CD4-positive, alpha-beta memory T cell (primary cell): ENCODE results near the gene FUNDC1. TPM values are rescaled to one million over a fixed set of nuclear protein-coding genes. Genes with fewer than 3 reads are reported as not detected.

Source experiments
- CTCF ChIA-PET: fragments of 350-600 bp; sonication (Branson Sonifier 250); formaldehyde crosslinking; loops from one replicate; lab custom pipeline; 2021; ENCODE audit warnings: inconsistent platforms; ENCODE audit not compliant: partially characterized antibody; lab: Charles Lee
- POLR2A ChIA-PET: fragments of 350-600 bp; sonication (Branson Sonifier 250); formaldehyde crosslinking; loops from one replicate; lab custom pipeline; 2021; ENCODE audit not compliant: partially characterized antibody; lab: Charles Lee
- DNase-seq, 5 donors: peaks; one replicate each; pipeline versions ENCODE4 v3.0.0 to v3.0.0-alpha.2; 2020 to 2022; ENCODE audit warnings: mixed read lengths in 1 of 5
- H3K27ac ChIP-seq: one replicate; pipeline ENCODE4 v1.7.0; 2013; ENCODE audit warnings: low read depth, low read length
- H3K27me3 ChIP-seq: 2 replicates; pipeline ENCODE4 v1.7.0; 2013; ENCODE audit warnings: mild to moderate bottlenecking, low read length, moderate library complexity; ENCODE audit not compliant: insufficient read depth
- H3K36me3 ChIP-seq: 2 replicates; pipeline ENCODE4 v1.7.0; 2013; ENCODE audit warnings: mild to moderate bottlenecking, low read length, moderate library complexity; ENCODE audit not compliant: insufficient read depth
- H3K4me1 ChIP-seq: 2 replicates; pipeline ENCODE4 v1.7.0; 2013; ENCODE audit warnings: mild to moderate bottlenecking, low read length, moderate library complexity; ENCODE audit not compliant: insufficient read depth
- H3K4me3 ChIP-seq, 2 donors: one replicate each; pipeline ENCODE4 v1.7.0; 2013; ENCODE audit warnings: low read length in 2 of 2, mild to moderate bottlenecking in 1 of 2
- H3K9me3 ChIP-seq, 2 donors: one replicate each; pipeline ENCODE4 v1.7.0; 2013; ENCODE audit warnings: low read length in 2 of 2, control low read depth in 1 of 2; ENCODE audit not compliant: control insufficient read depth in 1 of 2
- H3K27ac Mint-ChIP-seq, 7 donors: one replicate each; pipeline ENCODE4 v1.8.0; 2020 to 2021; ENCODE audit warnings: mixed read lengths in 7 of 7, mild to moderate bottlenecking in 6 of 7, inconsistent platforms in 3 of 7, moderate library complexity in 3 of 7
- H3K27me3 Mint-ChIP-seq, 2 donors: one replicate each; pipeline ENCODE4 v1.8.0; 2020 to 2021; ENCODE audit warnings: mixed read lengths in 2 of 2
- H3K36me3 Mint-ChIP-seq, 2 donors: one replicate each; pipeline ENCODE4 v1.8.0; 2020 to 2021; ENCODE audit warnings: mixed read lengths in 2 of 2, inconsistent platforms in 1 of 2, mild to moderate bottlenecking in 1 of 2
- H3K4me1 Mint-ChIP-seq, 4 donors: one replicate each; pipeline ENCODE4 v1.8.0; 2020 to 2021; ENCODE audit warnings: mixed read lengths in 4 of 4, mild to moderate bottlenecking in 1 of 4
- H3K4me3 Mint-ChIP-seq, 8 donors: one replicate each; pipeline ENCODE4 v1.8.0; 2020 to 2021; ENCODE audit warnings: mixed read lengths in 8 of 8, mild to moderate bottlenecking in 7 of 8, moderate library complexity in 6 of 8, inconsistent platforms in 3 of 8
- H3K9me3 Mint-ChIP-seq, 8 donors: one replicate each; pipeline ENCODE4 v1.8.0; 2020 to 2021; ENCODE audit warnings: mixed read lengths in 8 of 8, mild to moderate bottlenecking in 5 of 8, inconsistent platforms in 3 of 8, moderate library complexity in 1 of 8
- intact Hi-C: fragments of 100-400 bp; cut with micrococcal nuclease; formaldehyde crosslinking; loops from one replicate; pipeline ENCODE4 v1.15.1; 2023
- polyA plus RNA-seq, 2 donors: library from polyadenylated mRNA; unstranded; fragments of 300-500 nt; fragmentation: Illumina TruSeq; gene quantifications; one replicate each; pipeline ENCODE4 v1.2.3, GENCODE V29; 2021
- total RNA-seq, 2 experiments: library from RNA; stranded (reverse); gene quantifications; one replicate each; pipeline ENCODE4 v1.2.3, GENCODE V29; 2021

FUNDC1 gene
- total and polyA plus RNA-seq, 4 experiments from 2014 or later, result 7.4 to 25.5 (median 14.8) TPM

DNA sequence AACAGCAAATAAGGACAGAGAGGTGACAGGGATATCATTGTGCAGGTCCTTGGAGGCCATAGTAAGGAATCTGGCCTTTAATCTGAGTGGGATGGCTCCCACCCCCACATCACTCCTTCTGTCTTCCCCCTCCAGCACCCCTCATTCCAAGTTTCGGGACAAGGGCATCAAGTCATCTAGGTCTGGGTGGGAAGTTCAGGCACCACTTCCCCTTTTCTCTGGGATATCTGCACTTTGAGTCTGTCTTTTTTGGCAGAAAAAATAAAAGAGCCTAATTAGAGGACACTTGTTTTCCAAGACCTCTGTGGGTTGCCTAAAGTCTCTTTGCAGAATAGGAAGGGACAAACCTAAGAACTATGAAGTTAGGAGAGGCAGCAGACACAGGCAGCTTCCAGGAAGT, 60.1 kb downstream of the FUNDC1 start:
- Mint-ChIP-seq H3K36me3 (no peaks in the 10 kb centered on the region), H3K27ac (peak overlapping the region in 1 of 7 donors; percentile 0), H3K9me3 (peaks cover 0 to 2% (median 0%) of the 10 kb centered on the region in 8 donors), H3K4me3 (no peak overlapping the region), H3K4me1 (no peaks in the 10 kb centered on the region), H3K27me3 (no peaks in the 10 kb centered on the region)
- ChIA-PET POLR2A (no interaction called here), CTCF (no interaction called here)
- intact Hi-C loops, result no loop called here
- Histone ChIP-seq H3K4me3 (no peak overlapping the region), H3K27ac (no peak overlapping the region), H3K9me3 (no peaks in the 10 kb centered on the region), H3K36me3 (no peaks in the 10 kb centered on the region), H3K4me1 (no peaks in the 10 kb centered on the region), H3K27me3 (no peaks in the 10 kb centered on the region)
- no peak for DNase-seq

DNA sequence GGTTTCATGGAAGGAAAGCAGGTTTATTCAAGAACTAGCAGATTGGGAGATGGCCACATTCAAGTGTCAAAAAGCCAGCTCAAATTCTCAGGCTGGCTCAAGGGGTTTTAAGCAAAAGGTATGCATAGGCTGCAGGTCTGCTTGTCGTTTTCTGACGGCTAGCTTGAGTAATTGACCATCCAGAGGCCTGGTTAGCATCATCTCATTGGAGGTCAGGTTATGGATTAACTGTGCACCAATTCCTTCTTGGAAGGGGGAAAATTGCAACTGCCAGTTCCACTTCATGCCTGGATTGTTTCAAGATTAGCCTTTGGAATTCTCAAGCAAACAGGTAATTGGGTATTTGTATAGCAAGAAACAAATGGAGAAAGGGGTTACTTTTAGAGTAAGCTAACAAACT, 62.1 kb downstream of the FUNDC1 start:
- no peak overlapping the region for H3K4me3 Mint-ChIP-seq
- no peaks in the 10 kb centered on the region for H3K4me1 Mint-ChIP-seq
- DNase-seq, result no peak
- no peak overlapping the region for H3K4me3 ChIP-seq
- ChIA-PET CTCF (no interaction called here), POLR2A (no interaction called here)
- H3K27me3 ChIP-seq, result no peaks in the 10 kb centered on the region
- H3K9me3 ChIP-seq, result no peaks in the 10 kb centered on the region
- H3K9me3 Mint-ChIP-seq, result no peaks in the 10 kb centered on the region
- no peaks in the 10 kb centered on the region for H3K27me3 Mint-ChIP-seq
- no peaks in the 10 kb centered on the region for H3K36me3 Mint-ChIP-seq
- no peaks in the 10 kb centered on the region for H3K4me1 ChIP-seq
- intact Hi-C loops, result no loop called here
- H3K36me3 ChIP-seq, result no peaks in the 10 kb centered on the region
- no peak overlapping the region for H3K27ac ChIP-seq
- H3K27ac Mint-ChIP-seq, result no peak overlapping the region

DNA sequence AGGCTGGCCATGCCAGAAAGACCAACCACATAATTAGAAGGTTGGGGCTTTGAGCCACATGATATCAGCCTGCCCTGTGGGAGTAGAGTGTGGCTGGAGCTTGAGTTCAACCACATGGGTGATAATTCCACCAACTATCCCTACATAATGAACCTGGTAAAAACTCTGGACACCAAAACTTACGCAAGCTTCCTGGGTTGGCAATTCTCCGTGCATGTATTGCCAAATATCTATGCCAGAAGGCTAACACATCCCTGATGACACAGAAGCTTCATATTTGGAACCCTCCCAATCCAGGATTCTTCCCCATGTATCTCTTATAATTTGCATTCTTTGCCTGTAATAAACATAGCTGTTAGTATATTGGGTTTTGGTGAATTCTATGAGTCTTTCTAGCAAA, 68.2 kb downstream of the FUNDC1 start:
- no peaks in the 10 kb centered on the region for H3K36me3 Mint-ChIP-seq
- DNase-seq, result no peak

More for the DNA sequence above, 68.2 kb downstream of the FUNDC1 start:
- H3K27me3 Mint-ChIP-seq, result no peaks in the 10 kb centered on the region
- POLR2A ChIA-PET, result no interaction called here
- CTCF ChIA-PET, result no interaction called here
- intact Hi-C loops, result no loop called here
- H3K4me3 Mint-ChIP-seq, result no peak overlapping the region
- H3K9me3 Mint-ChIP-seq, result peaks cover 0 to 1% (median 0%) of the 10 kb centered on the region in 8 donors
- no peak overlapping the region for H3K27ac ChIP-seq
- H3K9me3 ChIP-seq, result no peaks in the 10 kb centered on the region
- H3K36me3 ChIP-seq, result no peaks in the 10 kb centered on the region
- no peaks in the 10 kb centered on the region for H3K4me1 ChIP-seq
- H3K27ac Mint-ChIP-seq, result no peak overlapping the region
- H3K4me3 ChIP-seq, result no peak overlapping the region
- H3K27me3 ChIP-seq, result no peaks in the 10 kb centered on the region
- peaks cover 0 to 2% (median 0%) of the 10 kb centered on the region in 4 donors for H3K4me1 Mint-ChIP-seq

Other genes with a start within 250 kb of the FUNDC1 start
- gene EFHC2, start 199.2 kb downstream of the FUNDC1 start, total RNA-seq, result 1 to 10 TPM in 1 of 2 experiments, under 1 TPM in 1; 0.94 to 1.9 TPM
- 1 to 10 TPM; 5.1 to 6.3 TPM for gene EFHC2, start 199.2 kb downstream of the FUNDC1 start, polyA plus RNA-seq